NCI-H446 treated with DMSO at 0.1 percent for 48 hours (cell line): ENCODE measurements around the gene LHPP.

Experiments used
- DNase-seq: peaks from one replicate; lab custom pipeline; 2025; lab: John Stamatoyannopoulos, UW

Gene LHPP

GRCh38 chr10:124625831-124626238, 164.2 kb downstream of the LHPP start:
- DNase-seq = no peak

GRCh38 chr10:124626759-124627380, 165.2 kb downstream of the LHPP start:
- no peak for DNase-seq

- no peak for DNase-seq
Observed at GRCh38 chr10:124627866-124628675, 166.4 kb downstream of the LHPP start.

DNA sequence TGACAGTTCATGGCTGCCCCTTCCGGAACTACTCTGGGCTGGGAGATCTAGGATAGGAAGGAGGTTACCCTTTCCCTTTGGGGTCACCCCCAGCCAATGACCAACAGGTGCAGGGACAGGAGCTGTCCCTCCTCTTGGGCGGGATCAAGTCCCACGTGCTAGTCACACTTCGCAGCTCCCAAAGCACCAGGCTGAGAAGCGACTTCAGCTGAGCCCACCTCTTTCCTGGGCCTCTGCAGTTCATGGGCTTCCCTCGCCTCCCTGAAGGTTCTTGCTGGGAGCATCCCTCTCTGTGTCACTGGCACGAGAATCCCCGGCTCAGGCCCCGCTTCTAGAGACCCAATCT, 167.0 kb downstream of the LHPP start:
- no peak for DNase-seq

DNA sequence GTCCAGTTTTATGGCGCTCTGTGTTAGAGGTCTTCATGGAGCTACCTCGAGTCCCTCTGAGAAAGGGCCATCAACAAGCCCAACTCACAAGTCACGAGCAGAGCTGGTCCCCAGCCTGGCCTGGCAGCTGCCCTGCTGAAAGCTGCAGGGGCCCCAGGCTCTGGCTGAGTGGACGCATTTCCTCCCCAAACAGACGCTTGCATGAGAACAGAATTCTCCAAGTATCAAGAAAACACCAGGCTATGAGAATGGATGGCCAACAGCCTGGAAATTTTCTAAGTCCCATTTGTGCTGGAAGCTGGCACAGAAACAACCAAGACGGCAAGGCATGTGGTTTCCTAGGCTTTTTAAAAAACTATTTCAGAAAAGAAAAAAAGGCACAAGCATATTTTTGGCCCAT, 167.8 kb downstream of the LHPP start:
- no peak for DNase-seq

GRCh38 chr10:124629842-124630241, 168.2 kb downstream of the LHPP start:
- DNase-seq = no peak

DNA sequence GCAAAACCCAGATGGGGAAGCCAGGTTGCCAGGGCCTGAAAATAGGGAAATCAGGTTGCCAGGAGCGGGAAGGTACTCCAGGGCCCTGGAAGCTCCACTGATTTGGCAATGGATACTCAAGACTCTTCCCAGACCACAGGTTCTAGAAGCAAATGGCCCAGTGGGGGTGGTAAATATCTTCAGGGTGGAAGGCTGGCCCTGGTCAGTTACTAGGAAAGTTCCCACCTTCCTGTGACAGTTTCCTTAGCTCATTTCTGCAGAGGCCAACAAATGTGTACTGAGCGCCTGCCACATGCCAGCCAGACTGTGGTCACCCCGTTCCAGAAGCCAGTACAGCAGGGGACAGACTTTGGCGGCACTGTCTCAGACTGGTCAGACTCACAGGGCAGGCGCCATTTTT, 168.9 kb downstream of the LHPP start:
- no peak for DNase-seq

GRCh38 chr10:124632064-124632531, 170.5 kb downstream of the LHPP start:
- peak; percentile 39 for DNase-seq

DNA sequence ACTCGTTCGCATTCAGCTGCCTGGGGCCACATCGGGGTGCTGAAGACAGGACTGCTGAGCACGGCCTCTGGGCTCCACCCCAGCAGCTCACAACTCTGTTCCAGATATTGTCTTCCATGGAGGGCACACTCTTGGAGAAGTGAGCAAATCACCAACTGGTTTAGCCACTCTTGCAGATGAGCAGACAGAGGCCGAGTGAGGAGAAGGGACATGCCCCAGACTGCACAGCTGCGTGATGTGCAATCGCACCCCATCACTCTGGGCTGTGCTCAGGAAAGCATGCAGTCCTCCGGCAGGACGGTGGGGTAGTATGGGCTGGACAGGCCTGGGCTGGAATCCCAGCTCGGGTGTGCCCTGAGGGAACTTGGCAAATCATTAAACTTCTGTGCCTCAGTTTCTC, 170.9 kb downstream of the LHPP start:
- no peak for DNase-seq

DNA sequence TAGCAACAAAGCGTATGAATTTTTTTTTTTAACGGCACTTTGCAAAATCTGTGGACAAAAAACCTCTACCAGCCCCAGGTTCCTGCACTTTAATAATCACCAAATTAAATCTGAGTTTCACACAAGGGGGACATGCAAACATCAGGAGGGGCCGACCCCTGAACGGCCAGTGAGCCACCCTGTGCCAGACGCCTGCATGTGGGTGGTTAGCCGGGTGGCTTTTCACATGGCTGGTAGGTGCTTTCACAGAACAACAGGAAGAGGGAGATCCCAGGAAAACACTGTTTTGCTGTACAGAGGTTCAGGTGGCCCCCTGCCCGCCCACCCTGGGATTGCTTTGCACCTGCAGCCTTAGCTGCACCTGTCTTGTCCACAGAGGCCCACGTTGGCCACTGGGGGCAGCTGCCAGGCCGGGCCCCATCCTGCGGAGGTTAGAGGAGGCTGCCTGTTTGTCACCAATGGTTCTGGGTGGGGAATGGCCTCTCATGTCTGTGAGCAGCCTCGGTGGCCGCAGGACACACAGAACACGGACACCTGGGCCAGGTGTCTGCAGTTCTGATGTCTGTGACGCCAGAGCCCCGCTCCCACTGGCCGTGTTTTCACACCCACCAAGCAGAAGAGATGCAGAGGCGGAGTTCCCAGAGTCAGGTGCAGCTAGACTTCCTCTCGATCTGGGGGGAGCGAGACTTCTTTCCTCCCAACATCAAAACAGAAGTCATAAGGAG, 174.8 kb downstream of the LHPP start:
- no peak for DNase-seq

DNA sequence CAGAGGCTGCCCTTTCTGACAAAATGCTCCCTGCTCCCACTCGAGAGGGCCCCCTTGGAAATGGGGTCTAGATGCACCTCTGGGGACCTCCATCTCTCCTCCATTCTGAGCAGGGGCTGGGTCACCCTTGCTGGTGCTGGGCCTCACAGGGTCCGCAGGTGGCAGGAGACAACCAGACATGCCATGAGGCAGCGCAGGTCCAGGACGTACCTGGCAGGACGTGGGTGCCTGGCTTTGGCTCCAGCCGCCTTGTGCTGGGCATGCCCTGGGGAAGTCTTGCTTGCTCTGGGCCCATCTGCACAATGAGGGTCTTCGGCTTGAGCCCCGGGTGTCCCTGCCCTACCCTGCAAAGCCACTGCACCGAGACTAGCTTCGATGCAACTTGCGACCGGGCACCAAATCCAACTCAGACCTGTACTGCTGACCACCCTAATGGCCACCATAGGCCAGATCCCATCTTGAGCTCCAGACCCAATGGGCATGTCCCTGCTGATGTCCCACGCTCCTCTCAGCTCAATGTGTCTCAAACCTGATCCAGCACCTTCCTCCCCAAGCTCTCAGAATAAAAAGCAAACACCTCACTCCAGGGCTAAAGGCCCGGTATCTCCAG, 175.6 kb downstream of the LHPP start:
- DNase-seq = no peak

DNA sequence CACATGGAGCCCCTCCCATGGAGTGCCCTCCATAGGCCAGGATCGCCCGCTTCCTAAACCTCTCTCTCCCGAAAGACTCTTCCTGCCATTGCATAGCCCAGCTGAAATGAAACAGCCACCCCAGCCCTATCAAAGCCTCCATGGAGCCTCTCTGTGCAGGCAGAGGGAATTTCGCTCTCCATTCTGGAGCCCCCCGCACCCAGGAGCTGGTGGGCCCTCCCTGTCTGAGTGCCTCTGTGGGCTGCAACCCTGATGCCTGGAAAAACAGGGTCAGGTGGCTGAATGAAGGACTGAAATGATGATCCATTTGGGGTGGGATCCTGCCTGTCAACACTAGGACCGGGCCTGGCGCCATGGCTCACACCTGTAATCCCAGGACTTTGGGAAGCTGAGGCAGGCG, 176.1 kb downstream of the LHPP start:
- DNase-seq = no peak

GRCh38 chr10:124639206-124639605, 177.6 kb downstream of the LHPP start:
- DNase-seq = no peak

GRCh38 chr10:124639646-124640045, 178.0 kb downstream of the LHPP start:
- DNase-seq = no peak

DNA sequence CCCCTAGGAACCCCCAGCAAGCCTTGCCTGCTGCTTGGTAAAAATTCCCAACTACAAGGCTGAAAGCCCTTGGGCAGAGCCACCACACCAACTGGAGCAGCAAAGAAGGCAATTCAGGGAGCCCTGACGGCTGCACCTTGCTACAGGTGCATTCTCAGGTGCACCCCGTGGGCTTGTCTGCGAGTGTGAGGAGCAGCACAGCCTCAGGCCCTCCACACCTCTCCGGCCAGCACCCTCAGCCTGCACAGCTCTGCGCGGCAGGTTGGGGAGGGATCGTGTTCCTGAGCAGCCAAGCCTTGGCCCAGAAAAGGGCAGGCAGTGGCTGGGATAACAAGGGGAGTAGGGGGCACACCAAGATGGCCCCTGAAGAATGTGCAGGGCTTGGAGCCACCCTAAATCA, 178.4 kb downstream of the LHPP start:
- DNase-seq = no peak

DNA sequence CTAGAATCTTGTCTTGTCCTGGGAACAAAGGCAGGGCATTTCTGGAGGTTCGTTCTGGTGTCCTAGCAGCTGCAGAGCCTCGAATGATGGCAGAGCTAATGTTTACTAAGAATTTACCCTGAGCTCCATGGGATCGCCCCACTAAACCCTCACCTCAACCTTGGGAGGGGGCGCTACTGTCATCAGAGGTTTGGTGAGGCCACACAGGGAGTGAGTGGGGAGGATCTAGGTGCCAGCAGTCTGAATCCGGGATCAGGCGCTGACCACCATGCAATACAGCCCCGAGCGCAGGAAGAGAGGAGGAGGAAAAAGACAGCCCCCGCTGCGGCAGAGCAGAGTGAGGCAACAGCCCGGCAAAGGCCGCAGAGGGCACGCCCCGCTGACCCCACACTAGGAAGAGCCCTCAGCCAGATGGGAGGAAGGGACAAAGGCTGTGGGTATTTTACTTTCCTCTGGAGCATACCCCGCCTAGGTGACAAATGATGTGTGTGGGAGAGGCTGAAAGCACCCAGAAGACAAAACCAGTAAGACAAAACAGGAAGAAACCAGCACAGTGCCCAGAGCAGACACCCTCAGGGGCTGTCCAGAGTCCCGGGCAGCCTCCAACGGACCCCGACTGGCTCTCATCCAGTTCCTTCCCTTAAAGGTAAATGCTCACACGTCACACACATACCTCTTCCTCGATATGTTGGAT, 179.1 kb downstream of the LHPP start:
- DNase-seq = no peak

GRCh38 chr10:124641282-124642087, 179.9 kb downstream of the LHPP start:
- peak; percentile 4 for DNase-seq

GRCh38 chr10:124642088-124642710, 180.6 kb downstream of the LHPP start:
- no peak for DNase-seq

DNA sequence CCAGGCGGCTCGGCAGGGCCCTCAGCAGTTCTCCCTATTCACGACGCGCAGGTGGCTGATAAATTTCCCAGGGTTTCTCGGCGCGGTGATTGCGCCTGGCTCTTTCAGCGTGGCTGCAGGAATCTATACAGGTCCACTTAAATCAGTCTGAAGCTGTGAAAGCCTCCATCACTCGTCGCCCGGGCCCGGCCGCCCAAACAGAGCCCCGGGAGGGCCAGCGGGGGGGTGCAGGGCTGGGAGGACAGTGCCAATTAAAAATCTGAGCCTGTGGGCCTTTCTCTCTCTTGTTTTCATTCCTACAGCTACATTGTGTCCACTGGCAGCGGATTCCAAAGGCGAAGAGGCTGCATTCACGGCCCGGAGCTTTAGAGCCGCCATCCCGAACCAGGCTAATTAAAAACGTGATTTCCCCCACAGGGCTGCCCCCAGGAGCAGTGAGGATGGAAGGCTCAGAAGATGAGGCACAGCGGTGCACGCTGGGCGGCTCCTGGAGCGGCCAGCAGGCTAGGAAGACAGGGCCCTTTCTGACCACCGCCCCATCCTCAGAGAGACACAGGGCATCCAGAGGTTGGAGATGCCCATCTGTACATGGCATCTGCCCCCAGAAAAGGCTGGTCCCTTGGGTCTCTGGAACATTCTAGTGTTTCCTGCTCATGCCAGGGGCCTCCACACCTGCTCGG, 181.8 kb downstream of the LHPP start:
- DNase-seq = no peak

DNA sequence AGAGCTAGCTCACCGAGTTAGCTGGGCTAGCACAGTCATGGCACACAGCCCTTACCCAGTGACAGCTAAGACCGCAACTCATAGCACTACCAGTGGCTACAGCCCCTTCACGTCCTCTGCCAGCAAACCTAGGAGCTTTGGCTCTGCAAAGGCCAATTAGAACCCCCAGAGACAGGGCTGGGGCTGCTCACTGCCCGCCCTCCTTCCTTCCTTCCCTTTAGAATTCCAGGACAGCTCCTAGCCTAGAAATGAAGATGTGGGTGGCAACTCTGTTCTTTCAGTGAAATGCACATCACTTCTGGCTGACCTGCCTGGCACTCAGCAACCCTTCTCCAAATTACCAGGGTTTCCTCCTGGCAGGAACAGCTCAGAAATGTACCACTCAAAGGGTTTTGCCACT, 182.6 kb downstream of the LHPP start:
- no peak for DNase-seq
